GM10266 (cell line): ENCODE results near the gene BCL2.

Experiments used
- DNase-seq: peaks from one replicate; pipeline ENCODE4 v3.0.0; 2012; ENCODE audit errors: extremely low spot score
- CTCF ChIP-seq: IDR thresholded peaks from 2 replicates; pipeline ENCODE4 v1.5.1; 2012; ENCODE audit warnings: mild to moderate bottlenecking, low read depth; ENCODE audit not compliant: control insufficient read depth, insufficient read depth; ENCODE audit errors: missing control alignments

The BCL2 gene

GRCh38 chr18:63078471-63078870 is 241.1 kb downstream of the BCL2 start:
- peak; percentile 59 for DNase-seq
- TF ChIP-seq CTCF = no peak

GRCh38 chr18:63074981-63075404 is 244.6 kb downstream of the BCL2 start:
- no peak for TF ChIP-seq CTCF
- peak; percentile 67 for DNase-seq

- TF ChIP-seq CTCF = peak; percentile 68
- peak; percentile 53 for DNase-seq
These were observed 246.1 kb downstream of the BCL2 start for GRCh38 chr18:63073481-63073880.
